ENCODE measurements around the gene KPNB1. TPM values are rescaled to one million over a fixed set of nuclear protein-coding genes. Genes with fewer than 3 reads are reported as not detected.

KPNB1 gene
- total and polyA plus RNA-seq, 2 of the 8 experiments (the other 6 are each of a cell fraction or from before 2014, with no cell fraction given), result 171 to 625 TPM

DNA sequence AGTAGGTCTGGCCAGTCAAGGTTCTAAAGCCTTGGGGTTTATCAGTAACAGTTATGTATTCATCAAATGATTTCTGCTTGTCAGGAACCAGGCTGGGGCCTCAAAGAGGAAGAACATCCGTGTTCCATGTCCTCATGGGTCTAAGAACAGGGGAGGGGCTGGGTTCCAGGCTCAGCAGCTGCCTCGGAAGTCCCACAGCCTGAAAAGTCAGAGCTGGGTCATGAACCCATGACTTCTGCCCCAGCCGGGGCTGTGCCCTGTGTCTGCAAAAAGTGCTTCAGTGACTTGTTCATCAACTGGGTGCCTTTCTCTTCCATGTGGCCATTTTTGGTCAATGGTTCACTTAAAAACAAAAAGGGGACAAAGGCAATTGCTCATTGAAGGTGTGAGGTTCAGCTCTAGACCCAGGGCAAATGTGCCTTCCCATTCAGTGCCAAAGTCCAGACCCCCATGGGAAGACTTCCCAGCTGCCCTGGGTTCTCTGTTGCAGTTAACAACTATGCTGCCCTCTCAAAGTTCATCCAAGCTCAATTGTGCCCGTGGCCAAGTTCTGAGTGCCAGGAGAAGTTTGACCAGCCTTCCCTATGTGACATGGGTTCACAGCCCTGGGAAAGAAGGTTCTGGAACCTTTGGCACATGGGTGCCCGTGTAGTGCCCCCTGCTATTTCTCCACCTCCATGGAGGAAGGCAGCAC is 62.8 kb downstream of the KPNB1 start (continued):
- TF ChIP-seq, protein P1, sequence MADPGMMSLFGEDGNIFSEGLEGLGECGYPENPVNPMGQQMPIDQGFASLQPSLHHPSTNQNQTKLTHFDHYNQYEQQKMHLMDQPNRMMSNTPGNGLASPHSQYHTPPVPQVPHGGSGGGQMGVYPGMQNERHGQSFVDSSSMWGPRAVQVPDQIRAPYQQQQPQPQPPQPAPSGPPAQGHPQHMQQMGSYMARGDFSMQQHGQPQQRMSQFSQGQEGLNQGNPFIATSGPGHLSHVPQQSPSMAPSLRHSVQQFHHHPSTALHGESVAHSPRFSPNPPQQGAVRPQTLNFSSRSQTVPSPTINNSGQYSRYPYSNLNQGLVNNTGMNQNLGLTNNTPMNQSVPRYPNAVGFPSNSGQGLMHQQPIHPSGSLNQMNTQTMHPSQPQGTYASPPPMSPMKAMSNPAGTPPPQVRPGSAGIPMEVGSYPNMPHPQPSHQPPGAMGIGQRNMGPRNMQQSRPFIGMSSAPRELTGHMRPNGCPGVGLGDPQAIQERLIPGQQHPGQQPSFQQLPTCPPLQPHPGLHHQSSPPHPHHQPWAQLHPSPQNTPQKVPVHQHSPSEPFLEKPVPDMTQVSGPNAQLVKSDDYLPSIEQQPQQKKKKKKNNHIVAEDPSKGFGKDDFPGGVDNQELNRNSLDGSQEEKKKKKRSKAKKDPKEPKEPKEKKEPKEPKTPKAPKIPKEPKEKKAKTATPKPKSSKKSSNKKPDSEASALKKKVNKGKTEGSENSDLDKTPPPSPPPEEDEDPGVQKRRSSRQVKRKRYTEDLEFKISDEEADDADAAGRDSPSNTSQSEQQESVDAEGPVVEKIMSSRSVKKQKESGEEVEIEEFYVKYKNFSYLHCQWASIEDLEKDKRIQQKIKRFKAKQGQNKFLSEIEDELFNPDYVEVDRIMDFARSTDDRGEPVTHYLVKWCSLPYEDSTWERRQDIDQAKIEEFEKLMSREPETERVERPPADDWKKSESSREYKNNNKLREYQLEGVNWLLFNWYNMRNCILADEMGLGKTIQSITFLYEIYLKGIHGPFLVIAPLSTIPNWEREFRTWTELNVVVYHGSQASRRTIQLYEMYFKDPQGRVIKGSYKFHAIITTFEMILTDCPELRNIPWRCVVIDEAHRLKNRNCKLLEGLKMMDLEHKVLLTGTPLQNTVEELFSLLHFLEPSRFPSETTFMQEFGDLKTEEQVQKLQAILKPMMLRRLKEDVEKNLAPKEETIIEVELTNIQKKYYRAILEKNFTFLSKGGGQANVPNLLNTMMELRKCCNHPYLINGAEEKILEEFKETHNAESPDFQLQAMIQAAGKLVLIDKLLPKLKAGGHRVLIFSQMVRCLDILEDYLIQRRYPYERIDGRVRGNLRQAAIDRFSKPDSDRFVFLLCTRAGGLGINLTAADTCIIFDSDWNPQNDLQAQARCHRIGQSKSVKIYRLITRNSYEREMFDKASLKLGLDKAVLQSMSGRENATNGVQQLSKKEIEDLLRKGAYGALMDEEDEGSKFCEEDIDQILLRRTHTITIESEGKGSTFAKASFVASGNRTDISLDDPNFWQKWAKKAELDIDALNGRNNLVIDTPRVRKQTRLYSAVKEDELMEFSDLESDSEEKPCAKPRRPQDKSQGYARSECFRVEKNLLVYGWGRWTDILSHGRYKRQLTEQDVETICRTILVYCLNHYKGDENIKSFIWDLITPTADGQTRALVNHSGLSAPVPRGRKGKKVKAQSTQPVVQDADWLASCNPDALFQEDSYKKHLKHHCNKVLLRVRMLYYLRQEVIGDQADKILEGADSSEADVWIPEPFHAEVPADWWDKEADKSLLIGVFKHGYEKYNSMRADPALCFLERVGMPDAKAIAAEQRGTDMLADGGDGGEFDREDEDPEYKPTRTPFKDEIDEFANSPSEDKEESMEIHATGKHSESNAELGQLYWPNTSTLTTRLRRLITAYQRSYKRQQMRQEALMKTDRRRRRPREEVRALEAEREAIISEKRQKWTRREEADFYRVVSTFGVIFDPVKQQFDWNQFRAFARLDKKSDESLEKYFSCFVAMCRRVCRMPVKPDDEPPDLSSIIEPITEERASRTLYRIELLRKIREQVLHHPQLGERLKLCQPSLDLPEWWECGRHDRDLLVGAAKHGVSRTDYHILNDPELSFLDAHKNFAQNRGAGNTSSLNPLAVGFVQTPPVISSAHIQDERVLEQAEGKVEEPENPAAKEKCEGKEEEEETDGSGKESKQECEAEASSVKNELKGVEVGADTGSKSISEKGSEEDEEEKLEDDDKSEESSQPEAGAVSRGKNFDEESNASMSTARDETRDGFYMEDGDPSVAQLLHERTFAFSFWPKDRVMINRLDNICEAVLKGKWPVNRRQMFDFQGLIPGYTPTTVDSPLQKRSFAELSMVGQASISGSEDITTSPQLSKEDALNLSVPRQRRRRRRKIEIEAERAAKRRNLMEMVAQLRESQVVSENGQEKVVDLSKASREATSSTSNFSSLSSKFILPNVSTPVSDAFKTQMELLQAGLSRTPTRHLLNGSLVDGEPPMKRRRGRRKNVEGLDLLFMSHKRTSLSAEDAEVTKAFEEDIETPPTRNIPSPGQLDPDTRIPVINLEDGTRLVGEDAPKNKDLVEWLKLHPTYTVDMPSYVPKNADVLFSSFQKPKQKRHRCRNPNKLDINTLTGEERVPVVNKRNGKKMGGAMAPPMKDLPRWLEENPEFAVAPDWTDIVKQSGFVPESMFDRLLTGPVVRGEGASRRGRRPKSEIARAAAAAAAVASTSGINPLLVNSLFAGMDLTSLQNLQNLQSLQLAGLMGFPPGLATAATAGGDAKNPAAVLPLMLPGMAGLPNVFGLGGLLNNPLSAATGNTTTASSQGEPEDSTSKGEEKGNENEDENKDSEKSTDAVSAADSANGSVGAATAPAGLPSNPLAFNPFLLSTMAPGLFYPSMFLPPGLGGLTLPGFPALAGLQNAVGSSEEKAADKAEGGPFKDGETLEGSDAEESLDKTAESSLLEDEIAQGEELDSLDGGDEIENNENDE (IDR thresholded peaks at IDR 0.05; ENCODE audit: insufficient replicate concordance, low read length), result no peak
- TF ChIP-seq BACH1 (IDR thresholded peaks at IDR 0.05; ENCODE audit: low read length), result no peak
- TF ChIP-seq, protein P2, sequence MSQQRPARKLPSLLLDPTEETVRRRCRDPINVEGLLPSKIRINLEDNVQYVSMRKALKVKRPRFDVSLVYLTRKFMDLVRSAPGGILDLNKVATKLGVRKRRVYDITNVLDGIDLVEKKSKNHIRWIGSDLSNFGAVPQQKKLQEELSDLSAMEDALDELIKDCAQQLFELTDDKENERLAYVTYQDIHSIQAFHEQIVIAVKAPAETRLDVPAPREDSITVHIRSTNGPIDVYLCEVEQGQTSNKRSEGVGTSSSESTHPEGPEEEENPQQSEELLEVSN (IDR thresholded peaks at IDR 0.05), result no peak
- TF ChIP-seq TBP (IDR thresholded peaks at IDR 0.05; ENCODE audit: low read depth, low read length), result no peak
- TF ChIP-seq, protein P3, sequence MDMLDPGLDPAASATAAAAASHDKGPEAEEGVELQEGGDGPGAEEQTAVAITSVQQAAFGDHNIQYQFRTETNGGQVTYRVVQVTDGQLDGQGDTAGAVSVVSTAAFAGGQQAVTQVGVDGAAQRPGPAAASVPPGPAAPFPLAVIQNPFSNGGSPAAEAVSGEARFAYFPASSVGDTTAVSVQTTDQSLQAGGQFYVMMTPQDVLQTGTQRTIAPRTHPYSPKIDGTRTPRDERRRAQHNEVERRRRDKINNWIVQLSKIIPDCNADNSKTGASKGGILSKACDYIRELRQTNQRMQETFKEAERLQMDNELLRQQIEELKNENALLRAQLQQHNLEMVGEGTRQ (IDR thresholded peaks at IDR 0.05; ENCODE audit: low read length), result no peak
